ENCODE results near the gene ZSWIM5.
"Not testable (repeated sequence)": the region's sequence is repeated elsewhere in the genome, so short reads cannot be mapped to it uniquely, and the experiment has no call there.

Gene ZSWIM5

GRCh38 chr1:45205910-45206721 is at the start of gene ZSWIM5:
Gene ZSWIM5 (minus strand): TSS chr1:45206605. CDS start chr1:45206350, 255 bp downstream.
- Mint-ChIP-seq H3K36me3 (ENCODE audit: low read depth) (no peaks in the 10 kb centered on the region), H3K9me3 (no peaks in the 10 kb centered on the region), H3K4me1 (ENCODE audit: low read depth) (peaks cover 12% of the 10 kb centered on the region), H3K4me3 (peak within 1 kb of the TSS; percentile 89), H3K27me3 (ENCODE audit: low read depth) (peaks cover 62% of the 10 kb centered on the region), H3K27ac (peak within 1 kb of the TSS; percentile 43)
- peak; percentile 64 for DNase-seq (ENCODE audit: low spot score)

- no peaks in the 10 kb centered on the region for H3K4me1 Mint-ChIP-seq (ENCODE audit: low read depth)
- no peak overlapping the region for H3K4me3 Mint-ChIP-seq
- H3K27ac Mint-ChIP-seq = no peak overlapping the region
- no peaks in the 10 kb centered on the region for H3K36me3 Mint-ChIP-seq (ENCODE audit: low read depth)
- H3K9me3 Mint-ChIP-seq = peaks cover 27% of the 10 kb centered on the region
- DNase-seq (ENCODE audit: low spot score) = no peak
- peaks cover 9% of the 10 kb centered on the region for H3K27me3 Mint-ChIP-seq (ENCODE audit: low read depth)
Measured at GRCh38 chr1:45254490-45254889, 48.1 kb upstream of the ZSWIM5 start.

DNA sequence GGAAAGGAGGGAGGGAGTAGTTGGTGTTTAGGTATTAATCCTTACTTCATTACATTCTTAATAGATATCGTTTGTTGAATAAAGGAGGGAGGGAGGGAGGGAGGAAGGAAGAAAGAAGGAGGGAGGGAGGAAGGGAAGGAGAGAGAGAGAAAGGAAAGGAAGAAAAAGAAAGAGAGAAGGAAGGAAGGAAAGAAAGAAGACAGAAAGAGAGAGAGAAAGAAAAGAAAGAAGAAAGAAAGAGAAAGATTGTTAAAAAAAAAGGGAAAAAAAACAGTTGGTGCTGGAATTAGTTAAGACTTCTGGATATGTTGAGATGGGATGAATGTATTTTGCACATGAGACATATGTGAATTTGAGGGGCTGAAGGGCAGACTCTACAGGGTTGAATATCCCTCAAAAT is 44.1 kb upstream of the ZSWIM5 start:
- H3K36me3 Mint-ChIP-seq (ENCODE audit: low read depth) = no peaks in the 10 kb centered on the region
- no peak for DNase-seq (ENCODE audit: low spot score)
- peaks cover 9% of the 10 kb centered on the region for H3K27me3 Mint-ChIP-seq (ENCODE audit: low read depth)
- H3K27ac Mint-ChIP-seq = no peak overlapping the region
- peaks cover 5% of the 10 kb centered on the region for H3K4me1 Mint-ChIP-seq (ENCODE audit: low read depth)
- peaks cover 8% of the 10 kb centered on the region for H3K9me3 Mint-ChIP-seq
- no peak overlapping the region for H3K4me3 Mint-ChIP-seq

DNA sequence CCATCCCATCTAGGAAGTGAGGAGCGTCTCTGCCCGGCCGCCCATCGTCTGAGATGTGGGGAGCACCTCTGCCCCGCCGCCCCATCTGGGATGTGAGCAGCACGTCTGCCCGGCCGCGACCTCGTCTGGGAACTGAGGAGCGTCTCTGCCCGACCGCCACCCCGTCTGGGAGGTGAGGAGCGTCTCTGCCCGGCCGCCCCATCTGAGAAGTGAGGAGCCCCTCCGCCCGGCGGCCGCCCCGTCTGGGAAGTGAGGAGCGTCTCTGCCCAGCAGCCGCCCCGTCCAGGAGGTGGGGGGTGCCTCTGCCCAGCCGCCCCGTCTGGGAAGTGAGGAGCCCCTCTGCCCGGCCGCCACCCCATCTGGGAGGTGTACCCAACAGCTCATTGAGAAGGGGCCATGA is 41.6 kb upstream of the ZSWIM5 start:
- H3K4me1 Mint-ChIP-seq (ENCODE audit: low read depth); H3K36me3 Mint-ChIP-seq (ENCODE audit: low read depth); DNase-seq (ENCODE audit: low spot score); H3K4me3 Mint-ChIP-seq; H3K27ac Mint-ChIP-seq; H3K27me3 Mint-ChIP-seq (ENCODE audit: low read depth); H3K9me3 Mint-ChIP-seq: not testable (repeated sequence)

DNA sequence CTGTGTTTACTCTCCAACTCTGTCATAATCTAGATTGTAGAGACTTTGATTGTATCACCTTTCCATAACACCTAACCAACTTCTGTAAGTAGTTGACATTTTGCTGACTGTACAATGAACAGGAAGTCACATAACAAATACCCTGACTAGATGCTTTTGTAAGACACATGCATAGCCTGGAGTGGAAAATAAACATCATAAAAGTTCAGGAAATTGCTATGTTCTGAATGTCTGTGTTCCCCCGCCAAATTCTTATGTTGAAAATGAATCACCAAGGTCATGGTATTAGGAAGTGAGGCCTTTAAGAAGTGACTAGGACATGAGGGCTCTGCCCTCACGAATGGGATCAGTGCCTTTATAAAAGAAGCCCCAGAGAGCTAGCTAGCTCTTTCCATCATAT is 40.4 kb upstream of the ZSWIM5 start:
- H3K27me3 Mint-ChIP-seq (ENCODE audit: low read depth) = peaks cover 9% of the 10 kb centered on the region
- no peaks in the 10 kb centered on the region for H3K36me3 Mint-ChIP-seq (ENCODE audit: low read depth)
- H3K9me3 Mint-ChIP-seq = peaks cover 19% of the 10 kb centered on the region
- no peak for DNase-seq (ENCODE audit: low spot score)
- H3K4me3 Mint-ChIP-seq = no peak overlapping the region
- peaks cover 5% of the 10 kb centered on the region for H3K4me1 Mint-ChIP-seq (ENCODE audit: low read depth)
- no peak overlapping the region for H3K27ac Mint-ChIP-seq

GRCh38 chr1:45246359-45246758 is 40.0 kb upstream of the ZSWIM5 start:
- not testable (repeated sequence) for H3K27ac Mint-ChIP-seq; H3K4me3 Mint-ChIP-seq; H3K36me3 Mint-ChIP-seq (ENCODE audit: low read depth); DNase-seq (ENCODE audit: low spot score); H3K27me3 Mint-ChIP-seq (ENCODE audit: low read depth); H3K4me1 Mint-ChIP-seq (ENCODE audit: low read depth)
- peaks cover 22% of the 10 kb centered on the region for H3K9me3 Mint-ChIP-seq

DNA sequence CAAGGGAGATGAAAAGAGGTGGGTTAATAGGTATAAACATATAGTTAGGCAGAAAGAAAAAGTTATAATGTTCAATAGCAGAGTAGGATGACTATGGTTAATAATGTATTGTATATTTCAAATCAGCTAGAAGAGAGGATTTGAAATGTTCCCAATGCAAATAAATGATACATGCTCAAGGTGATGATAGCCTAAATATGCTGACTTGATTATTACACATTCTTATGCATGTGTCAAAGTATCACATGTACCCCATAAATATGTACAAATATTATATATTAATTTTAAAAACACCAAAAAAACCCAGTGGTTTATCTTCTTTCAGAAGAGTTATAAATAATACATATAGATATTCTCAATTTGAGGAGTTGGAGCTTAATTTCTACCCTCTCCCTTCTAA is 38.3 kb upstream of the ZSWIM5 start:
- no peak for DNase-seq (ENCODE audit: low spot score)
- Mint-ChIP-seq H3K27ac (no peak overlapping the region), H3K27me3 (ENCODE audit: low read depth) (no peaks in the 10 kb centered on the region), H3K4me1 (ENCODE audit: low read depth) (peaks cover 5% of the 10 kb centered on the region), H3K4me3 (no peak overlapping the region), H3K36me3 (ENCODE audit: low read depth) (no peaks in the 10 kb centered on the region), H3K9me3 (peaks cover 22% of the 10 kb centered on the region)

DNA sequence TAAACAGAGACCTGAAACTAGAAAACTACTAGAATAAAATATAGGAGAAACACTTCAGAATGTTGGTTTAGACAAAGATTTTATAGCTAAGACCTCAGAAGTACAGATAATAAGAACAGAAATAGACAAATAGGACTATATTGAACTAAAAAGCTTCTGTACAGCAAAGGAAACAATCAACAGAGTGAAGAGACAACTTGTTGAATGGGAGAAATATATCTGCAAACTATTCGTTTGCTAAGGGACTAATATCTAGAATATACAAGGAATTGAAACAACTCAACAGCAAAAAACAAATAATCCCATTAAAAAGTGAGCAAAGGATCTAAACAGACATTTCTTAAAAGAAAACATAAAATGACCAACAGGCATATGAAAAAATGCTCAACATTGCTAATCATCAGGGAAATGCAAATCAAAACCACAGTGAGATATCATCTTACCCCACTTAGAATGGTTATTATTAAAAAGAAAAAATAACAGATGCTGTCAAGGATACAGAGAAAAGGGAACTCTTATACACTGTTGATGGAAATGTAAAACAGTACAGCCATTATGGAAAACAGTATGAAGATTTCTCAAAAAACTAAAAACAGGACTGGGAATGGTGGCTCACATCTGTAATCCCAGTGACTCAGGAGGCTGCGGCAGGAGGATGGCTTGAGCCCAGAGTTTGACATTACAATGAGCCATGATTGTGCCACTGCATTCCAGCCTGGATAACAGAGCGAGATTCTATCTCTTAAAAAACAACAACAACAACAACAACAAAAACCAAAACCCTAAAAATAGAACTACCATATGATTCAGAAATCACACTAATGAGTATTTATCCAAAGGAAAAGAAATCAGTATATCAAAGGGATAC is 37.3 kb upstream of the ZSWIM5 start:
- Mint-ChIP-seq H3K27ac (no peak overlapping the region), H3K4me3 (no peak overlapping the region), H3K27me3 (ENCODE audit: low read depth) (no peaks in the 10 kb centered on the region), H3K9me3 (peaks cover 25% of the 10 kb centered on the region), H3K4me1 (ENCODE audit: low read depth) (peaks cover 5% of the 10 kb centered on the region), H3K36me3 (ENCODE audit: low read depth) (no peaks in the 10 kb centered on the region)
- DNase-seq (ENCODE audit: low spot score) = no peak

DNA sequence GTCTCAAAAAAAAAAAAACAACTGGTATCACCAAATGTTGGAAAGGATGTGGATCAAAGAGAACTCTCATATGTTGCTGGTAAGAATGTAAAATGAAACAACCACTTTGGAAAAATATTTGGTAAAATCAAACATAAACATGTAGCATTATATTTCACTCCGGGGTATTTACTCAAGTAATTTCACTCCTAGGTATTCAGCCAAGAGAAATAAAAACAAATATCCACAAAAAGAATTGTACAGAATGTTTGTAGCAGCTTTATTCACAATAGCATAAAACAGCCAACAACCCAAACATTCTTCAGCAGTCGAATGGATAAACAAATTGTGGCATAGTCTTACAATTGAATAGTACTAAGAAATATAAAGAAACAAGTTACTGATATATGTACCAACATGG is 32.4 kb upstream of the ZSWIM5 start:
- H3K27ac Mint-ChIP-seq = no peak overlapping the region
- H3K27me3 Mint-ChIP-seq (ENCODE audit: low read depth) = peaks cover 2% of the 10 kb centered on the region
- H3K4me3 Mint-ChIP-seq = no peak overlapping the region
- H3K4me1 Mint-ChIP-seq (ENCODE audit: low read depth) = no peaks in the 10 kb centered on the region
- no peaks in the 10 kb centered on the region for H3K36me3 Mint-ChIP-seq (ENCODE audit: low read depth)
- no peak for DNase-seq (ENCODE audit: low spot score)
- H3K9me3 Mint-ChIP-seq = peaks cover 16% of the 10 kb centered on the region

DNA sequence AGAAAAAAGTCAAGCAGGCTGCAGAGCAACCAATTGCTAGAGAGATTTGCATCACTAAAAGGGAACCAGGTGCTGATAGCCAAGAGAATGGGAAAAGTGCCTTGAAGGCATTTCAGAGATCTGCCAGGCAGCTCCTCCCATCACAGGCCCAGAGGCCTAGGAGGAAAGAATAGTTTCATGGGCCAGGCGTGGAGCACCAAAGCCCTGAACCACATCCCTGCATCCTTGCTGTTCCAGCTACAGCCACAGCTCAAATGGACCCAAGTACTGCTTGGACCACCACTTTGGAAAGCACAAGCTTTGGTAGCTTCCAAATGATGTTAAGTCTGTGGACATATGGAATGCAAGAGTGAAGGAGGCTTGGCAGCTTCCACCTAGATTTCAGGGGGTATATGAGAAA is 29.7 kb upstream of the ZSWIM5 start:
- H3K4me3 Mint-ChIP-seq = no peak overlapping the region
- no peaks in the 10 kb centered on the region for H3K4me1 Mint-ChIP-seq (ENCODE audit: low read depth)
- H3K27me3 Mint-ChIP-seq (ENCODE audit: low read depth) = peaks cover 2% of the 10 kb centered on the region
- peaks cover 2% of the 10 kb centered on the region for H3K9me3 Mint-ChIP-seq
- no peak overlapping the region for H3K27ac Mint-ChIP-seq
- DNase-seq (ENCODE audit: low spot score) = no peak
- H3K36me3 Mint-ChIP-seq (ENCODE audit: low read depth) = no peaks in the 10 kb centered on the region

GRCh38 chr1:45230537-45230936 is 24.1 kb upstream of the ZSWIM5 start:
- H3K27me3 Mint-ChIP-seq (ENCODE audit: low read depth) = peaks cover 2% of the 10 kb centered on the region
- H3K4me3 Mint-ChIP-seq = no peak overlapping the region
- no peak for DNase-seq (ENCODE audit: low spot score)
- H3K36me3 Mint-ChIP-seq (ENCODE audit: low read depth) = no peaks in the 10 kb centered on the region
- no peak overlapping the region for H3K27ac Mint-ChIP-seq
- H3K4me1 Mint-ChIP-seq (ENCODE audit: low read depth) = no peaks in the 10 kb centered on the region
- no peaks in the 10 kb centered on the region for H3K9me3 Mint-ChIP-seq

DNA sequence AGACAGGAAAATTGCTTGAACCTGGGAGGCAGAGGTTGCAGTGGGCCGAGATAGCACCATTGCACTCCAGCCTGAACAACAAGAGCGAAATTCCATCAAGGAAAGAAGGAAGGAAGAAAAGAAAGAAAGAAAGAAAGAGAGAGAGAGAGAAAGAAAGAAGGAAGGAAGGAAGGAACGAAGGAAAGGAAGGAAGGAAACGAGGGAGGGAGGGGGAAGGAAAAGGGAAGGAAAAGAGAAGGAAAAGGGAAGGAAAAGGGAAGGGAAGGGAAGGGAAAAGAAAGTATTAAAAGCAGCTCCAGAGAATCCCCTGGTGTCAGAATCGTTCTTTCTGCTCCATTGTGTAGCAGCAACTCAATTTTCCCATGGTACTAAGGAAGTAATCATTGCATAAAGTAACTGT is 19.2 kb upstream of the ZSWIM5 start:
- Mint-ChIP-seq H3K9me3 (no peaks in the 10 kb centered on the region), H3K27me3 (ENCODE audit: low read depth) (peaks cover 2% of the 10 kb centered on the region), H3K27ac (no peak overlapping the region), H3K4me3 (no peak overlapping the region), H3K36me3 (ENCODE audit: low read depth) (no peaks in the 10 kb centered on the region), H3K4me1 (ENCODE audit: low read depth) (no peaks in the 10 kb centered on the region)
- DNase-seq (ENCODE audit: low spot score) = no peak

DNA sequence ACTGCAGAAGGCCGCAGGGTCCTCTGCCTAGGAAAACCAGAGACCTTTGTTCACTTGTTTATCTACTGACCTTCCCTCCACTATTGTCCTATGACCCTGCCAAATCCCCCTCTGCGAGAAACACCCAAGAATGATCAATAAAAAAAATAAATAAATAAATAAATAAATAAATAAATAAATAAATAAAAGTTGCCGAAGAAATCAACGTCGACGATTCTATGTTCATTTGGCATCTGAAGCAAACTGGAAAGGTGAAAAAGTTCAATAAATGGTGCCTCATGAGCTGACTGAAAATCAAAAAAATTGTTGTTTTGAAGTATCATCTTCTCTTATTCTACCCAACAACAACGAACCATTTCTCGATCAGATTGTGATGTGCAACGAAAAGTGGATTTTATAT is 17.3 kb upstream of the ZSWIM5 start:
- H3K27me3 Mint-ChIP-seq (ENCODE audit: low read depth); H3K27ac Mint-ChIP-seq; H3K4me3 Mint-ChIP-seq; H3K9me3 Mint-ChIP-seq; H3K4me1 Mint-ChIP-seq (ENCODE audit: low read depth); H3K36me3 Mint-ChIP-seq (ENCODE audit: low read depth); DNase-seq (ENCODE audit: low spot score): not testable (repeated sequence)

GRCh38 chr1:45221716-45222115 is 15.3 kb upstream of the ZSWIM5 start:
- no peaks in the 10 kb centered on the region for H3K4me1 Mint-ChIP-seq (ENCODE audit: low read depth)
- H3K27ac Mint-ChIP-seq = no peak overlapping the region
- no peaks in the 10 kb centered on the region for H3K36me3 Mint-ChIP-seq (ENCODE audit: low read depth)
- no peaks in the 10 kb centered on the region for H3K9me3 Mint-ChIP-seq
- H3K27me3 Mint-ChIP-seq (ENCODE audit: low read depth) = no peaks in the 10 kb centered on the region
- no peak for DNase-seq (ENCODE audit: low spot score)
- H3K4me3 Mint-ChIP-seq = no peak overlapping the region
